ENCODE data around the gene POLR2E.
A peak's percentile ranks its signal among the peaks of the same experiment; 100 is the strongest.

Gene POLR2E

GRCh38 chr19:1093811-1094553 is 1.2 kb downstream of the POLR2E start:
- no peak for DNase-seq

GRCh38 chr19:1093330-1093729 is 1.8 kb downstream of the POLR2E start:
- no peak for DNase-seq

GRCh38 chr19:1091544-1092175 is 3.5 kb downstream of the POLR2E start:
- no peak for DNase-seq

GRCh38 chr19:1090731-1091543 is 4.2 kb downstream of the POLR2E start:
- no peak for DNase-seq

- DNase-seq, result no peak
Measured at GRCh38 chr19:1089891-1090290, 5.3 kb downstream of the POLR2E start.

- DNase-seq, result no peak
Measured at GRCh38 chr19:1089126-1089771, 5.9 kb downstream of the POLR2E start.

GRCh38 chr19:1088416-1089010 is 6.7 kb downstream of the POLR2E start:
- peak; percentile 65 to 79 (median 71) for DNase-seq

GRCh38 chr19:1087813-1088415 is 7.3 kb downstream of the POLR2E start:
- DNase-seq, result peak; percentile 92 to 95 (median 93)

GRCh38 chr19:1086613-1087012 is 8.6 kb downstream of the POLR2E start:
- no peak for DNase-seq

- DNase-seq, result no peak
Measured at GRCh38 chr19:1085676-1086442, 9.3 kb downstream of the POLR2E start.

- DNase-seq, result no peak
Measured at GRCh38 chr19:1085053-1085658, 10.0 kb downstream of the POLR2E start.

GRCh38 chr19:1084024-1084868 is 10.9 kb downstream of the POLR2E start:
- DNase-seq, result no peak

GRCh38 chr19:1082928-1083816 is 12.0 kb downstream of the POLR2E start:
- no peak for DNase-seq

GRCh38 chr19:1082165-1082927 is 12.8 kb downstream of the POLR2E start:
- DNase-seq, result peak; percentile 36 to 66 (median 39)

GRCh38 chr19:1081301-1082164 is 13.6 kb downstream of the POLR2E start:
- no peak for DNase-seq

- DNase-seq, result no peak
Measured at GRCh38 chr19:1080360-1081161, 14.6 kb downstream of the POLR2E start.
